Endothelial cell of umbilical vein (primary cell): Measurements from ENCODE around the gene SAP25. TPM values are rescaled to one million over a fixed set of nuclear protein-coding genes. Genes with fewer than 3 reads are reported as not detected.

Source experiments
- BruUV-seq: library from RNA; stranded (reverse); fragments of 400-500 nt; replicated peaks from 2 replicates; lab custom pipeline; 2021; lab: Mats Ljungman, UMichigan
- CTCF ChIA-PET: fragments of 300-600, 350-600 bp; sonication (Branson Sonifier 250); formaldehyde crosslinking; loops from one replicate; lab custom pipeline; 2021; ENCODE audit warnings: antibody characterized with exemption, inconsistent platforms; lab: Charles Lee
- POLR2A ChIA-PET: fragments of 300-600, 350-600 bp; sonication (Branson Sonifier 250); formaldehyde crosslinking; loops from one replicate; lab custom pipeline; 2021; ENCODE audit warnings: antibody characterized with exemption, inconsistent platforms; lab: Charles Lee
- DNase-seq: peaks from one replicate; pipeline ENCODE4 v3.0.0-alpha.2; 2011; ENCODE audit warnings: low read depth, low spot score
- FAIRE-seq: peaks from 2 replicates; lab custom pipeline; 2011; peaks lifted over from hg19 to GRCh38; lab: Jason Lieb, UNC
- H2AFZ ChIP-seq: 2 replicates; pipeline ENCODE4 v1.6.0; 2012; ENCODE audit warnings: low read depth, low read length, control low read depth, inconsistent platforms
- H3K27ac ChIP-seq: 2 replicates; pipeline ENCODE4 v1.5.1; 2011; ENCODE audit warnings: low read depth, mild to moderate bottlenecking, control low read depth, low read length, moderate library complexity; ENCODE audit not compliant: insufficient read depth
- H3K27me3 ChIP-seq, 2 experiments: 2 replicates each; pipeline versions ENCODE4 v1.6.0 to v1.6.1; 2011; ENCODE audit warnings: low read length in 2 of 2, mixed read lengths in 1 of 2; ENCODE audit not compliant: control insufficient read depth in 2 of 2, insufficient read depth in 2 of 2
- H3K36me3 ChIP-seq, 2 experiments: 2 replicates in 1 of 2; 3 replicates in 1 of 2; pipeline ENCODE4 v1.5.1; 2011; ENCODE audit warnings: low read length in 2 of 2, mild to moderate bottlenecking in 1 of 2, moderate library complexity in 1 of 2; ENCODE audit not compliant: control insufficient read depth in 2 of 2, insufficient read depth in 2 of 2; ENCODE audit errors: extremely low read depth in 1 of 2
- H3K4me1 ChIP-seq: 3 replicates; pipeline ENCODE4 v1.5.1; 2011; ENCODE audit warnings: mild to moderate bottlenecking, low read length; ENCODE audit not compliant: control insufficient read depth, insufficient read depth; ENCODE audit errors: extremely low read depth
- H3K4me2 ChIP-seq: 2 replicates; pipeline ENCODE4 v1.6.1; 2011; ENCODE audit warnings: low read length, control low read depth, mixed read lengths; ENCODE audit not compliant: insufficient read depth
- H3K4me3 ChIP-seq, 3 experiments: fragments of 200-600 bp in 1 of 3; sonication (generic), shearing (Covaris generic) in 1 of 3; replicated peaks in 1 of 3; 2 replicates each; pipeline ENCODE4 v1.5.1; 2011 to 2016; ENCODE audit warnings: control low read depth in 3 of 3, low read length in 3 of 3, mild to moderate bottlenecking in 2 of 3, inconsistent platforms in 1 of 3, low read depth in 1 of 3, moderate library complexity in 1 of 3; ENCODE audit not compliant: insufficient read depth in 1 of 3
- H3K79me2 ChIP-seq: 2 replicates; pipeline ENCODE4 v1.6.0; 2012; ENCODE audit warnings: low read length, inconsistent platforms; ENCODE audit not compliant: control insufficient read depth, insufficient read depth
- H3K9ac ChIP-seq: replicated peaks from 2 replicates; pipeline ENCODE3; 2011; ENCODE audit warnings: low read length, control low read depth; ENCODE audit not compliant: insufficient read depth; ENCODE audit errors: extremely low read depth
- H3K9me1 ChIP-seq: replicated peaks from 3 replicates; pipeline ENCODE4 v1.6.0; 2011; ENCODE audit warnings: mild to moderate bottlenecking, low read length; ENCODE audit not compliant: control insufficient read depth, insufficient read depth; ENCODE audit errors: extremely low read depth
- H3K9me3 ChIP-seq: replicated peaks from 2 replicates; pipeline ENCODE4 v1.5.1; 2012; ENCODE audit warnings: low read length, inconsistent platforms; ENCODE audit not compliant: control insufficient read depth, insufficient read depth
- H4K20me1 ChIP-seq: replicated peaks from 2 replicates; pipeline ENCODE3; 2011; ENCODE audit warnings: mild to moderate bottlenecking, low read length; ENCODE audit not compliant: control insufficient read depth, insufficient read depth; ENCODE audit errors: extremely low read depth
- FOS ChIP-seq: IDR thresholded peaks from 2 replicates; pipeline ENCODE4 v1.6.1; 2011; ENCODE audit warnings: mild to moderate bottlenecking, low read length, moderate library complexity, borderline replicate concordance; ENCODE audit not compliant: insufficient read depth
- GATA2 ChIP-seq: IDR thresholded peaks from 2 replicates; pipeline ENCODE4 v1.7.0; 2011; ENCODE audit warnings: low read depth, mild to moderate bottlenecking, moderate library complexity, mixed read lengths, low read length; ENCODE audit not compliant: insufficient read length, insufficient read depth
- JUN ChIP-seq: IDR thresholded peaks from 2 replicates; pipeline ENCODE4 v1.6.1; 2011; ENCODE audit warnings: borderline replicate concordance, low read depth; ENCODE audit not compliant: insufficient read length, insufficient read depth
- MYC ChIP-seq: IDR thresholded peaks from one replicate; pipeline ENCODE4 v1.6.1; 2011; ENCODE audit warnings: mild to moderate bottlenecking, low read depth, low read length
- POLR2A ChIP-seq: IDR thresholded peaks from 2 replicates; pipeline ENCODE4 v1.6.1; 2012; ENCODE audit warnings: low read depth, mild to moderate bottlenecking, control low read depth, low read length
- POLR2AphosphoS5 ChIP-seq: IDR thresholded peaks from 2 replicates; pipeline ENCODE4 v1.6.1; 2012; ENCODE audit warnings: low read depth, mild to moderate bottlenecking, control low read depth, low read length, moderate library complexity; ENCODE audit not compliant: insufficient read depth
- dilution Hi-C: fragments of 300-500 bp; cut with MboI; formaldehyde crosslinking; loops from one replicate; pipeline ENCODE4 v1.15.0; 2019; ENCODE audit warnings: low sequenced_read_pairs; ENCODE audit not compliant: extremely low pct_ligation_motif_present
- intact Hi-C: fragments of 100-400 bp; cut with micrococcal nuclease; formaldehyde crosslinking; loops from one replicate; pipeline ENCODE4 v1.10.0; 2022
- polyA plus RNA-seq, 4 experiments: library from polyadenylated mRNA; depleted of rRNA in 3 of 4; stranded (reverse) in 3 of 4; unstranded in 1 of 4; fragments of >200 nt; gene quantifications; 2 replicates each; pipeline versions ENCODE4 v1.2.1 to v1.2.3, GENCODE V29; 2011 to 2012; ENCODE audit warnings: missing spikeins in 1 of 4
- total RNA-seq: library from RNA; stranded (reverse); gene quantifications from 2 replicates; pipeline ENCODE4 v1.2.3, GENCODE V29; 2021

The SAP25 gene
- total and polyA plus RNA-seq, 2 donors (not counting 3 experiments of a cell fraction or from before 2014, with no cell fraction given): 3.2 TPM

DNA sequence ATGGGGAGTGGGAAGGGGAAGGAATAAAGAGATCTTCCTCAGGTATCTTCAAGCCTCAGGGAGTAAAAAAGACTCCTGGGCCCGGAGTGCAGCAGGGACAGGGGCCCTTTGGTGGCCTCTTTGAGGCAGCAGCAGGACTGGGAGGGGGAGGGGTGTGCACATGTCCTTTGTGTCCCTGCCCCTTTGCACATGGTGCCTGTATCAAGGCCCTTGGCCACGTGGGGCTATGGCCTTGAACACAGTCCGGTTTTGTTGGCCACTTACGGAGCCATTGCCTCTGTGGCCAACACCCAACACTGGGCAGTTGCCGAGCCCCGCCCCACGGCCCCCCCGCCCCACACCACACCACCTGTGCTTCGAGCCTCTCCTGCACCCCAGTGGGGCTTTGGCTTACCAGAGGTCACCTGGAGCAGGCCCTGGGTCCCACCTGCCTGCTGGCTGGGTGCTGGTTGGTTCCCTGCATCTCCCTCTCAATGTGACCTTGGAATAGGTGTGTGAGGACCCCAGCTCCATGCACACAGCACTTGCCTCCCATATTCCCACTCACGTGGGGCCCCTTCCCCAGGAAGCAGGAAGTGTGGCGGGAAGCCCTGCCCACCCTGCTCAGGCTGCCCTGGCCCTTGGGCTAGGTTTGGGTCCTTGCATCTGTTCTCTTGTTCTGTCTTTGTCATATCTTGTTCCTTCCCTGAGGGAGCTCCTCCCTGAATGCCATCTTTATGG is 5.4 kb downstream of the SAP25 start:
- DNase-seq (no peak), FAIRE-seq (no peak)
- no TSS peak for BruUV-seq
- peaks cover 0 to 4% of the 10 kb centered on the region in 2 experiments for H3K36me3 ChIP-seq
- no peaks in the 10 kb centered on the region for H3K27me3 ChIP-seq
- no peaks in the 10 kb centered on the region for H3K79me2 ChIP-seq
- no peaks in the 10 kb centered on the region for H4K20me1 ChIP-seq
- POLR2A ChIA-PET: interaction anchor here (0.5 kb wide), 1 partner anchor 42 kb away, joined by 3 read pairs; no protein-coding TSS in a partner anchor
- CTCF ChIA-PET: interaction anchor here (0.5 to 2.3 kb wide), 7 partner anchors 9 to 122 kb away, joined by 3 to 13 read pairs (median 4); partner anchors contain the start of genes FBXO24 and LRCH4
- no peak overlapping the region for H3K27ac ChIP-seq
- no peak overlapping the region for H3K9ac ChIP-seq
- no peak overlapping the region for H3K4me2 ChIP-seq
- peaks cover 11% of the 10 kb centered on the region for H3K4me1 ChIP-seq
- TF ChIP-seq POLR2A (peak; percentile 16), POLR2AphosphoS5 (no peak)
- no peak overlapping the region for H3K4me3 ChIP-seq
- dilution Hi-C loops (no loop called here), intact Hi-C loops (no loop called here)
- no peaks in the 10 kb centered on the region for H3K9me3 ChIP-seq
- H3K9me1 ChIP-seq: no peaks in the 10 kb centered on the region
- H2AFZ ChIP-seq: no peak overlapping the region

GRCh38 chr7:100567751-100568175 is 5.9 kb downstream of the SAP25 start:
- CTCF ChIA-PET: interaction anchor here (2.1 to 2.3 kb wide), 2 partner anchors 18 to 98 kb away, joined by 7 to 13 read pairs; partner anchors contain the start of genes FBXO24 and LRCH4
- H4K20me1 ChIP-seq: no peaks in the 10 kb centered on the region
- H3K9me3 ChIP-seq: no peaks in the 10 kb centered on the region
- H3K27me3 ChIP-seq: no peaks in the 10 kb centered on the region
- no TSS peak for BruUV-seq
- no peak overlapping the region for H3K4me3 ChIP-seq
- POLR2A ChIA-PET: no interaction called here
- TF ChIP-seq JUN (no peak), GATA2 (no peak), FOS (no peak), POLR2A (peak; percentile 16), MYC (no peak)
- H3K9ac ChIP-seq: no peak overlapping the region
- peaks cover 0 to 9% of the 10 kb centered on the region in 2 experiments for H3K36me3 ChIP-seq
- H3K79me2 ChIP-seq: no peaks in the 10 kb centered on the region
- H3K4me1 ChIP-seq: peaks cover 11% of the 10 kb centered on the region
- FAIRE-seq (no peak), DNase-seq (no peak)
- H3K27ac ChIP-seq: no peak overlapping the region
- no peaks in the 10 kb centered on the region for H3K9me1 ChIP-seq
- no peak overlapping the region for H2AFZ ChIP-seq
- dilution Hi-C loops: no loop called here
- intact Hi-C loops: no loop called here
- no peak overlapping the region for H3K4me2 ChIP-seq
